HepG2 (cell line): ENCODE measurements around the gene KRTCAP3. TPM values are rescaled to one million over a fixed set of nuclear protein-coding genes. Genes with fewer than 3 reads are reported as not detected.

Source experiments
- GABPB1 ChIP-seq: IDR thresholded peaks from 2 replicates; pipeline ENCODE4 v1.6.1; 2016; ENCODE audit warnings: mild to moderate bottlenecking, missing genetic modification reagents, moderate library complexity, missing compliant biosample characterization
- NFIB ChIP-seq: sonication (generic); formaldehyde crosslinking; IDR thresholded peaks from 2 replicates; pipeline ENCODE4 v1.9.0; 2021; ENCODE audit warnings: missing genetic modification reagents, mild to moderate bottlenecking, borderline replicate concordance
- RXRA ChIP-seq: sonication (generic); formaldehyde crosslinking; IDR thresholded peaks from 2 replicates; pipeline ENCODE4 v1.5.1; 2020; ENCODE audit warnings: missing genetic modification reagents
- SIX4 ChIP-seq: sonication (generic); formaldehyde crosslinking; IDR thresholded peaks from 2 replicates; pipeline ENCODE4 v1.4.0; 2020; ENCODE audit warnings: missing genetic modification reagents
- SOX5 ChIP-seq: IDR thresholded peaks from 2 replicates; pipeline ENCODE4 v1.6.1; 2016; ENCODE audit warnings: borderline replicate concordance
- ZBTB38 ChIP-seq: sonication (generic); formaldehyde crosslinking; IDR thresholded peaks from 2 replicates; pipeline ENCODE4 v1.5.1; 2020; ENCODE audit warnings: mild to moderate bottlenecking, missing genetic modification reagents
- ZBTB42 ChIP-seq: sonication (generic); formaldehyde crosslinking; IDR thresholded peaks from 2 replicates; pipeline ENCODE4 v1.5.0; 2020; ENCODE audit warnings: mild to moderate bottlenecking, missing genetic modification reagents
- ZC3H4 ChIP-seq: sonication (generic); formaldehyde crosslinking; IDR thresholded peaks from 2 replicates; pipeline ENCODE4 v1.4.0; 2020; ENCODE audit warnings: missing genetic modification reagents, borderline replicate concordance
- ZNF577 ChIP-seq: sonication (generic); formaldehyde crosslinking; IDR thresholded peaks from 2 replicates; pipeline ENCODE4 v1.4.0; 2020; ENCODE audit warnings: mild to moderate bottlenecking, low read depth, missing genetic modification reagents, borderline replicate concordance
- ZNF891 ChIP-seq: sonication (generic); formaldehyde crosslinking; IDR thresholded peaks from 2 replicates; pipeline ENCODE4 v1.5.0; 2020; ENCODE audit warnings: mild to moderate bottlenecking, missing genetic modification reagents
- polyA plus RNA-seq, 8 experiments: library from polyadenylated mRNA; depleted of rRNA in 3 of 8; stranded (reverse) in 7 of 8; unstranded in 1 of 8; fragments of >200 nt; fragmentation: Illumina TruSeq in 4 of 8; extraction: Trizol in 4 of 8; gene quantifications; 2 replicates each; pipeline versions ENCODE4 v1.2.1 to v1.2.3, GENCODE V29; 2011 to 2016; ENCODE audit warnings: low read depth in 4 of 8, missing spikeins in 1 of 8, mixed read lengths in 1 of 8; ENCODE audit not compliant: insufficient read depth in 1 of 8
- total RNA-seq, 5 experiments: library from RNA; depleted of rRNA; stranded (reverse); fragments of >200 nt; fragmentation: Illumina TruSeq; extraction: Trizol; gene quantifications; 2 replicates each; pipeline ENCODE4 v1.2.3, GENCODE V29; 2016; ENCODE audit warnings: low read depth in 1 of 5
- TF ChIP-seq, protein P1 (sequence below): sonication (generic); formaldehyde crosslinking; IDR thresholded peaks from 2 replicates; pipeline ENCODE4 v1.4.0; 2020; ENCODE audit warnings: missing genetic modification reagents
- TF ChIP-seq, protein P2 (sequence below): sonication (generic); formaldehyde crosslinking; IDR thresholded peaks from 2 replicates; pipeline ENCODE4 v1.9.0; 2022; ENCODE audit warnings: missing genetic modification reagents, mild to moderate bottlenecking, borderline replicate concordance
- TF ChIP-seq, protein P3 (sequence below): sonication (generic); formaldehyde crosslinking; IDR thresholded peaks from 2 replicates; pipeline ENCODE4 v1.8.1; 2023; ENCODE audit warnings: mild to moderate bottlenecking, missing genetic modification reagents, borderline replicate concordance
- TF ChIP-seq, protein P4 (sequence below): sonication (generic); formaldehyde crosslinking; IDR thresholded peaks from 2 replicates; pipeline ENCODE4 v1.4.0; 2020; ENCODE audit warnings: mild to moderate bottlenecking, missing genetic modification reagents
- TF ChIP-seq, protein P5 (sequence below), 2 experiments: sonication (generic) in 1 of 2; formaldehyde crosslinking in 1 of 2; IDR thresholded peaks; 2 replicates each; pipeline versions ENCODE4 v1.4.0 to v1.6.1; 2018 to 2020; ENCODE audit warnings: missing genetic modification reagents in 2 of 2, borderline replicate concordance in 1 of 2, low read depth in 1 of 2, mild to moderate bottlenecking in 1 of 2, missing biosample characterization in 1 of 2

KRTCAP3 gene
- total and polyA plus RNA-seq, 2 of the 13 experiments (the other 11 are each of a cell fraction or from before 2014, with no cell fraction given): 2.1 to 4.5 TPM

DNA sequence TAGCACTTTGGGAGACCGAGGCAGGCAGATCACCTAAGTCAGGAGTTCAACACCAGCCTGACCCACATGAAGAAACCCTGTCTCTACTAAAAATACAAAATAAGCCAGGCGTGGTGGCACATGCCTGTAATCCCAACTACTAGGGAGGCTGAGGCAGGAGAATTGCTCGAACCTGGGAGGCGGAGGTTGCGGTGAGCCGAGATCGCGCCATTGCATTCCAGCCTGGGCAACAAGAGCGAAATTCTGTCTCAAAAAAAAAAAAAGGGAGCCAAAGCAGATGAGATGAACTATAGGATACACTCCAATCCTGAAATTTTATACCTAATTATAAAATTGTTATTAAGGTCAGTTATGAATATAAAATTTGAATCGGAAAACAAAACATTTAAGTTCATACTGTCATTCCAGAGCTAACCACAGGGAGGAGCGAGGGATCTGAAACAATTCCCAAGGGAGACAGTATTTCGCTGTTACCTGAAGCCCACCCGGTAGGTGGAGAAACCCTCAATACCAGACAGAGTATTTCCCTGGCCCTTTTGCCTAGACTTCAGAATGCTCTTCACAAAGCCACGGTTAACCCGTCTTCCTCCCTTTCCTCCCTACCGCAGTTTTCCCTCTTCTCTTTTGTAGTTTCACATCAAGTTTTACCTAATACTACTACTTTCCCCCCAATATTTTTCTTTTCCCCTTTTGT, 34.2 kb upstream of the KRTCAP3 start (continued):
- TF ChIP-seq, protein P1, sequence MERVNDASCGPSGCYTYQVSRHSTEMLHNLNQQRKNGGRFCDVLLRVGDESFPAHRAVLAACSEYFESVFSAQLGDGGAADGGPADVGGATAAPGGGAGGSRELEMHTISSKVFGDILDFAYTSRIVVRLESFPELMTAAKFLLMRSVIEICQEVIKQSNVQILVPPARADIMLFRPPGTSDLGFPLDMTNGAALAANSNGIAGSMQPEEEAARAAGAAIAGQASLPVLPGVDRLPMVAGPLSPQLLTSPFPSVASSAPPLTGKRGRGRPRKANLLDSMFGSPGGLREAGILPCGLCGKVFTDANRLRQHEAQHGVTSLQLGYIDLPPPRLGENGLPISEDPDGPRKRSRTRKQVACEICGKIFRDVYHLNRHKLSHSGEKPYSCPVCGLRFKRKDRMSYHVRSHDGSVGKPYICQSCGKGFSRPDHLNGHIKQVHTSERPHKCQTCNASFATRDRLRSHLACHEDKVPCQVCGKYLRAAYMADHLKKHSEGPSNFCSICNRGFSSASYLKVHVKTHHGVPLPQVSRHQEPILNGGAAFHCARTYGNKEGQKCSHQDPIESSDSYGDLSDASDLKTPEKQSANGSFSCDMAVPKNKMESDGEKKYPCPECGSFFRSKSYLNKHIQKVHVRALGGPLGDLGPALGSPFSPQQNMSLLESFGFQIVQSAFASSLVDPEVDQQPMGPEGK (CRISPR knock-in tag): peak; percentile 26; the same call in 1 of the 2 replicates
- TF ChIP-seq RXRA (CRISPR knock-in tag): 0 out of 2 replicates have a peak, but pooled peaks have one; percentile 15
- TF ChIP-seq, protein P2, sequence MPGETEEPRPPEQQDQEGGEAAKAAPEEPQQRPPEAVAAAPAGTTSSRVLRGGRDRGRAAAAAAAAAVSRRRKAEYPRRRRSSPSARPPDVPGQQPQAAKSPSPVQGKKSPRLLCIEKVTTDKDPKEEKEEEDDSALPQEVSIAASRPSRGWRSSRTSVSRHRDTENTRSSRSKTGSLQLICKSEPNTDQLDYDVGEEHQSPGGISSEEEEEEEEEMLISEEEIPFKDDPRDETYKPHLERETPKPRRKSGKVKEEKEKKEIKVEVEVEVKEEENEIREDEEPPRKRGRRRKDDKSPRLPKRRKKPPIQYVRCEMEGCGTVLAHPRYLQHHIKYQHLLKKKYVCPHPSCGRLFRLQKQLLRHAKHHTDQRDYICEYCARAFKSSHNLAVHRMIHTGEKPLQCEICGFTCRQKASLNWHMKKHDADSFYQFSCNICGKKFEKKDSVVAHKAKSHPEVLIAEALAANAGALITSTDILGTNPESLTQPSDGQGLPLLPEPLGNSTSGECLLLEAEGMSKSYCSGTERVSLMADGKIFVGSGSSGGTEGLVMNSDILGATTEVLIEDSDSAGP: no peak
- TF ChIP-seq ZNF891 (CRISPR knock-in tag): no peak
- no peak for TF ChIP-seq ZNF577 (CRISPR knock-in tag)
- no peak for TF ChIP-seq NFIB (CRISPR knock-in tag)
- no peak for TF ChIP-seq ZC3H4
- no peak for TF ChIP-seq ZBTB42
- peak; percentile 26 for TF ChIP-seq GABPB1 (CRISPR knock-in tag)
- TF ChIP-seq, protein P3, sequence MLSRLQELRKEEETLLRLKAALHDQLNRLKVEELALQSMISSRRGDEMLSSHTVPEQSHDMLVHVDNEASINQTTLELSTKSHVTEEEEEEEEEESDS: no peak
- TF ChIP-seq, protein P4, sequence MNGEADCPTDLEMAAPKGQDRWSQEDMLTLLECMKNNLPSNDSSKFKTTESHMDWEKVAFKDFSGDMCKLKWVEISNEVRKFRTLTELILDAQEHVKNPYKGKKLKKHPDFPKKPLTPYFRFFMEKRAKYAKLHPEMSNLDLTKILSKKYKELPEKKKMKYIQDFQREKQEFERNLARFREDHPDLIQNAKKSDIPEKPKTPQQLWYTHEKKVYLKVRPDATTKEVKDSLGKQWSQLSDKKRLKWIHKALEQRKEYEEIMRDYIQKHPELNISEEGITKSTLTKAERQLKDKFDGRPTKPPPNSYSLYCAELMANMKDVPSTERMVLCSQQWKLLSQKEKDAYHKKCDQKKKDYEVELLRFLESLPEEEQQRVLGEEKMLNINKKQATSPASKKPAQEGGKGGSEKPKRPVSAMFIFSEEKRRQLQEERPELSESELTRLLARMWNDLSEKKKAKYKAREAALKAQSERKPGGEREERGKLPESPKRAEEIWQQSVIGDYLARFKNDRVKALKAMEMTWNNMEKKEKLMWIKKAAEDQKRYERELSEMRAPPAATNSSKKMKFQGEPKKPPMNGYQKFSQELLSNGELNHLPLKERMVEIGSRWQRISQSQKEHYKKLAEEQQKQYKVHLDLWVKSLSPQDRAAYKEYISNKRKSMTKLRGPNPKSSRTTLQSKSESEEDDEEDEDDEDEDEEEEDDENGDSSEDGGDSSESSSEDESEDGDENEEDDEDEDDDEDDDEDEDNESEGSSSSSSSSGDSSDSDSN (CRISPR knock-in tag): no peak
- peak; percentile 79; the same call in 1 of the 2 replicates for TF ChIP-seq ZBTB38 (CRISPR knock-in tag)
- TF ChIP-seq SOX5 (CRISPR knock-in tag): 0 out of 2 replicates have a peak, but pooled peaks have one; percentile 18
- TF ChIP-seq SIX4 (CRISPR knock-in tag): no peak
- TF ChIP-seq, protein P5, sequence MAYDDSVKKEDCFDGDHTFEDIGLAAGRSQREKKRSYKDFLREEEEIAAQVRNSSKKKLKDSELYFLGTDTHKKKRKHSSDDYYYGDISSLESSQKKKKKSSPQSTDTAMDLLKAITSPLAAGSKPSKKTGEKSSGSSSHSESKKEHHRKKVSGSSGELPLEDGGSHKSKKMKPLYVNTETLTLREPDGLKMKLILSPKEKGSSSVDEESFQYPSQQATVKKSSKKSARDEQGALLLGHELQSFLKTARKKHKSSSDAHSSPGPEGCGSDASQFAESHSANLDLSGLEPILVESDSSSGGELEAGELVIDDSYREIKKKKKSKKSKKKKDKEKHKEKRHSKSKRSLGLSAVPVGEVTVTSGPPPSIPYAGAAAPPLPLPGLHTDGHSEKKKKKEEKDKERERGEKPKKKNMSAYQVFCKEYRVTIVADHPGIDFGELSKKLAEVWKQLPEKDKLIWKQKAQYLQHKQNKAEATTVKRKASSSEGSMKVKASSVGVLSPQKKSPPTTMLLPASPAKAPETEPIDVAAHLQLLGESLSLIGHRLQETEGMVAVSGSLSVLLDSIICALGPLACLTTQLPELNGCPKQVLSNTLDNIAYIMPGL (CRISPR knock-in tag; IDR thresholded peaks at IDR 0.05; ENCODE audit: borderline replicate concordance in 1 of 2, low read depth in 1 of 2): peak in 1 of 2 experiments; percentile 69; a peak in 2 of 4 replicates
